GM23338 (cell line): Measurements from ENCODE around the gene DMD. TPM values are rescaled to one million over a fixed set of nuclear protein-coding genes. Genes with fewer than 3 reads are reported as not detected.

Source experiments
- ATAC-seq: fragments of 200-7000 bp; cut with Tn5 transposase; 3 replicates; pipeline ENCODE4 v1.9.1; 2020
- DNase-seq: peaks from one replicate; pipeline ENCODE4 v3.0.0-alpha.2; 2015; ENCODE audit warnings: low spot score
- H2AFZ ChIP-seq: fragments of 200-600 bp; sonication (generic); 2 replicates; pipeline ENCODE4 v1.8.0; 2016; ENCODE audit warnings: antibody characterized with exemption, mild to moderate bottlenecking, moderate library complexity
- H3F3A ChIP-seq: fragments of 200-600 bp; sonication (generic); replicated peaks from 2 replicates; pipeline ENCODE4 v1.8.0; 2017; ENCODE audit warnings: antibody characterized with exemption, mixed run types, low read depth
- H3K27ac ChIP-seq: fragments of 200-600 bp; sonication (generic); 2 replicates; pipeline ENCODE4 v1.6.1; 2016; ENCODE audit warnings: low read depth
- H3K27me3 ChIP-seq: fragments of 200-600 bp; sonication (generic); 2 replicates; pipeline ENCODE4 v1.8.0; 2016; ENCODE audit warnings: mild to moderate bottlenecking, mixed run types, moderate library complexity; ENCODE audit not compliant: insufficient read depth
- H3K36me3 ChIP-seq: fragments of 200-600 bp; sonication (generic); 2 replicates; pipeline ENCODE4 v1.8.0; 2016; ENCODE audit warnings: mild to moderate bottlenecking; ENCODE audit not compliant: insufficient read depth
- H3K4me1 ChIP-seq: fragments of 200-600 bp; sonication (generic); 2 replicates; pipeline ENCODE4 v1.8.0; 2016; ENCODE audit warnings: mild to moderate bottlenecking, moderate library complexity; ENCODE audit not compliant: insufficient read depth
- H3K4me2 ChIP-seq: fragments of 200-600 bp; sonication (generic); 2 replicates; pipeline ENCODE4 v1.7.1; 2017; ENCODE audit warnings: mixed run types
- H3K4me3 ChIP-seq: fragments of 200-600 bp; sonication (generic); 2 replicates; pipeline ENCODE4 v1.6.1; 2016; ENCODE audit warnings: mixed run types
- H3K79me2 ChIP-seq: fragments of 200-600 bp; sonication (generic); replicated peaks from 2 replicates; pipeline ENCODE4 v1.8.0; 2017; ENCODE audit warnings: mild to moderate bottlenecking; ENCODE audit not compliant: insufficient read depth
- H3K9me2 ChIP-seq: fragments of 200-600 bp; sonication (generic); 2 replicates; pipeline ENCODE4 v1.8.0; 2017; ENCODE audit not compliant: insufficient read depth
- H4K20me1 ChIP-seq: fragments of 200-600 bp; sonication (generic); replicated peaks from 2 replicates; pipeline ENCODE4 v1.8.0; 2017; ENCODE audit warnings: mild to moderate bottlenecking; ENCODE audit not compliant: insufficient read depth
- H3K27ac Mint-ChIP-seq: 2 replicates; pipeline ENCODE4 v1.8.0; 2020; ENCODE audit warnings: inconsistent platforms, mild to moderate bottlenecking, moderate library complexity, mixed read lengths
- H3K27me3 Mint-ChIP-seq: 3 replicates; pipeline ENCODE4 v1.8.0; 2022; ENCODE audit warnings: low read depth, mild to moderate bottlenecking, moderate library complexity, mixed read lengths, inconsistent platforms; ENCODE audit not compliant: insufficient read depth, poor library complexity
- H3K36me3 Mint-ChIP-seq: 3 replicates; pipeline ENCODE4 v1.8.0; 2021; ENCODE audit warnings: low read depth, mild to moderate bottlenecking, inconsistent platforms, moderate library complexity, mixed read lengths
- H3K4me1 Mint-ChIP-seq: 3 replicates; pipeline ENCODE4 v1.8.0; 2020; ENCODE audit warnings: mild to moderate bottlenecking, inconsistent platforms, mixed read lengths
- H3K4me3 Mint-ChIP-seq: 3 replicates; pipeline ENCODE4 v1.8.0; 2021; ENCODE audit warnings: moderate library complexity, mild to moderate bottlenecking, inconsistent platforms, mixed read lengths
- H3K9me3 Mint-ChIP-seq: 3 replicates; pipeline ENCODE4 v1.8.0; 2020; ENCODE audit warnings: moderate library complexity, mild to moderate bottlenecking, inconsistent platforms, mixed read lengths
- CTCF ChIP-seq, 2 experiments: fragments of 200-600 bp in 1 of 2; sonication (generic) in 1 of 2; conservative IDR thresholded peaks; 2 replicates each; pipeline versions ENCODE4 v1.5.1 to v1.6.1; 2016 to 2017; ENCODE audit warnings: antibody characterized with exemption in 2 of 2, low read depth in 2 of 2, mild to moderate bottlenecking in 2 of 2, moderate library complexity in 1 of 2
- ETS1 ChIP-seq: IDR thresholded peaks from 2 replicates; pipeline ENCODE4 v1.6.1; 2016; ENCODE audit warnings: antibody characterized with exemption
- EZH2 ChIP-seq: fragments of 200-600 bp; sonication (generic); IDR thresholded peaks from one replicate; pipeline ENCODE4 v1.8.0; 2017; ENCODE audit warnings: antibody characterized with exemption, mild to moderate bottlenecking, low read depth; ENCODE audit not compliant: unreplicated experiment
- EZH2phosphoT487 ChIP-seq: fragments of 200-600 bp; sonication (generic); IDR thresholded peaks from one replicate; pipeline ENCODE4 v1.8.1; 2018; ENCODE audit warnings: antibody characterized with exemption; ENCODE audit not compliant: unreplicated experiment
- JUNB ChIP-seq: IDR thresholded peaks from one replicate; pipeline ENCODE4 v1.6.1; 2016; ENCODE audit warnings: antibody characterized with exemption; ENCODE audit not compliant: unreplicated experiment
- NANOG ChIP-seq: IDR thresholded peaks from 2 replicates; pipeline ENCODE4 v1.6.1; 2016; ENCODE audit warnings: antibody characterized with exemption, borderline replicate concordance
- STAT1 ChIP-seq: IDR thresholded peaks from one replicate; pipeline ENCODE4 v1.6.1; 2016; ENCODE audit warnings: antibody characterized with exemption; ENCODE audit not compliant: unreplicated experiment
- ZNF114 ChIP-seq: fragments of 250-450 bp; sonication (Bioruptor Pico); IDR thresholded peaks from 2 replicates; pipeline ENCODE4 v1.5.0; 2020; ENCODE audit warnings: mild to moderate bottlenecking, moderate library complexity
- ZNF331 ChIP-seq: fragments of 250-450 bp; sonication (Bioruptor Pico); IDR thresholded peaks from 2 replicates; pipeline ENCODE4 v1.5.0; 2020; ENCODE audit warnings: low read depth, mild to moderate bottlenecking, moderate library complexity
- polyA plus RNA-seq: library from polyadenylated mRNA; unstranded; fragments of >200 nt; fragmentation: Nextera tagmentation; extraction: Ambion mirVana; gene quantifications from 2 replicates; pipeline ENCODE4 v1.2.1, GENCODE V29; 2016
- total RNA-seq: library from RNA; depleted of rRNA; stranded (reverse); fragments of >200 nt; shearing (Covaris generic); gene quantifications from 2 replicates; pipeline ENCODE4 v1.2.3, GENCODE V29; 2014

Gene DMD
- total and polyA plus RNA-seq, 2 experiments from 2014 or later: 4.5 to 7.6 TPM

- ATAC-seq (no peak), DNase-seq (no peak)
- Mint-ChIP-seq H3K27me3 (peaks cover 3% of the 10 kb centered on the region), H3K4me1 (peaks cover 9% of the 10 kb centered on the region; the same call in 2 of the 3 replicates), H3K4me3 (no peak overlapping the region), H3K36me3 (no peaks in the 10 kb centered on the region), H3K9me3 (no peaks in the 10 kb centered on the region), H3K27ac (no peak overlapping the region)
- Histone ChIP-seq H2AFZ (no peak overlapping the region), H3K79me2 (no peaks in the 10 kb centered on the region), H3K4me2 (no peak overlapping the region), H3K36me3 (no peaks in the 10 kb centered on the region), H4K20me1 (no peaks in the 10 kb centered on the region), H3K27ac (no peak overlapping the region), H3K27me3 (no peaks in the 10 kb centered on the region), H3K9me2 (no peaks in the 10 kb centered on the region), H3K4me3 (no peak overlapping the region), H3F3A (no peaks in the 10 kb centered on the region), H3K4me1 (no peaks in the 10 kb centered on the region)
- TF ChIP-seq CTCF (conservative IDR thresholded peaks at IDR 0.05; ENCODE audit: low read depth in 2 of 2) (no peak), ETS1 (no peak), STAT1 (no peak), EZH2 (no peak), NANOG (no peak), JUNB (no peak), ZNF114 (CRISPR knock-in tag) (no peak)
These were observed 337.6 kb downstream of the DMD start for GRCh38 chrX:32873786-32874185.

GRCh38 chrX:32871636-32872035, 339.7 kb downstream of the DMD start:
- Histone ChIP-seq H3F3A (no peaks in the 10 kb centered on the region), H3K4me1 (no peaks in the 10 kb centered on the region), H3K4me2 (no peak overlapping the region), H3K27ac (no peak overlapping the region), H3K36me3 (no peaks in the 10 kb centered on the region), H3K27me3 (no peaks in the 10 kb centered on the region), H3K9me2 (no peaks in the 10 kb centered on the region), H3K79me2 (no peaks in the 10 kb centered on the region), H2AFZ (no peak overlapping the region), H4K20me1 (no peaks in the 10 kb centered on the region), H3K4me3 (no peak overlapping the region)
- ATAC-seq (no peak), DNase-seq (no peak)
- peaks cover 3% of the 10 kb centered on the region for H3K27me3 Mint-ChIP-seq
- H3K36me3 Mint-ChIP-seq: no peaks in the 10 kb centered on the region
- no peak overlapping the region for H3K27ac Mint-ChIP-seq
- no peak for TF ChIP-seq JUNB
- no peak for TF ChIP-seq ZNF331 (CRISPR knock-in tag)
- no peak for TF ChIP-seq EZH2phosphoT487
- TF ChIP-seq ZNF114 (CRISPR knock-in tag): no peak
- H3K4me1 Mint-ChIP-seq: peaks cover 5% of the 10 kb centered on the region; the same call in 2 of the 3 replicates
- H3K4me3 Mint-ChIP-seq: no peak overlapping the region
- no peaks in the 10 kb centered on the region for H3K9me3 Mint-ChIP-seq
